ENCODE results near the gene UBE2D2. TPM values are rescaled to one million over a fixed set of nuclear protein-coding genes. Genes with fewer than 3 reads are reported as not detected.
"Not testable (repeated sequence)": the region's sequence is repeated elsewhere in the genome, so short reads cannot be mapped to it uniquely, and the experiment has no call there.

Gene UBE2D2
- total RNA-seq, 1 experiment from 2014 or later, result 193 TPM

- Histone ChIP-seq H3K4me1 (peaks cover 5% of the 10 kb centered on the region; the same call in 1 of the 2 replicates), H3K4me3 (ENCODE audit: low read depth, low read length) (no peak overlapping the region), H3K27me3 (replicated peaks; ENCODE audit: control insufficient read depth, insufficient read depth, low read length) (no peaks in the 10 kb centered on the region), H3K9me3 (no peaks in the 10 kb centered on the region), H3K36me3 (ENCODE audit: control insufficient read depth, insufficient read depth, low read length) (no peaks in the 10 kb centered on the region)
- Mint-ChIP-seq H3K27ac (ENCODE audit: unreplicated experiment) (no peak overlapping the region), H3K9me3 (ENCODE audit: unreplicated experiment) (no peaks in the 10 kb centered on the region), H3K36me3 (ENCODE audit: insufficient read depth, unreplicated experiment) (no peaks in the 10 kb centered on the region), H3K4me3 (ENCODE audit: unreplicated experiment) (no peak overlapping the region), H3K27me3 (ENCODE audit: insufficient read depth, unreplicated experiment) (no peaks in the 10 kb centered on the region), H3K4me1 (ENCODE audit: low read depth, unreplicated experiment) (no peaks in the 10 kb centered on the region)
- intact Hi-C loops (cut with micrococcal nuclease; ENCODE audit: unreplicated experiment), result no loop called here
- CTCF ChIA-PET, result no interaction called here
- POLR2A ChIA-PET, result no interaction called here
- BruUV-seq (replicated peaks), result no TSS peak
- no peak for DNase-seq
- no peak for TF ChIP-seq CTCF (IDR thresholded peaks at IDR 0.05; ENCODE audit: insufficient read depth in 1 of 2, low read depth in 1 of 2, low read length in 1 of 2, severe bottlenecking in 1 of 2, unreplicated experiment in 1 of 2)
Measured at GRCh38 chr5:139524940-139525585, 36.1 kb upstream of the UBE2D2 start.

- intact Hi-C loops (cut with micrococcal nuclease; ENCODE audit: unreplicated experiment); H3K4me1 Mint-ChIP-seq (ENCODE audit: low read depth, unreplicated experiment); BruUV-seq (replicated peaks): not testable (repeated sequence)
Measured at GRCh38 chr5:139525586-139526308, 35.4 kb upstream of the UBE2D2 start.

GRCh38 chr5:139526309-139527089, 34.6 kb upstream of the UBE2D2 start:
- intact Hi-C loops (cut with micrococcal nuclease; ENCODE audit: unreplicated experiment), result not testable (repeated sequence)

More at GRCh38 chr5:139525586-139526308, 35.4 kb upstream of the UBE2D2 start:
- H3K27me3 ChIP-seq (replicated peaks; ENCODE audit: control insufficient read depth, insufficient read depth, low read length); DNase-seq; H3K4me3 ChIP-seq (ENCODE audit: low read depth, low read length); POLR2A ChIA-PET; H3K4me3 Mint-ChIP-seq (ENCODE audit: unreplicated experiment); H3K9me3 ChIP-seq; H3K4me1 ChIP-seq; CTCF ChIA-PET; H3K27ac Mint-ChIP-seq (ENCODE audit: unreplicated experiment); H3K9me3 Mint-ChIP-seq (ENCODE audit: unreplicated experiment); H3K27me3 Mint-ChIP-seq (ENCODE audit: insufficient read depth, unreplicated experiment); H3K36me3 ChIP-seq (ENCODE audit: control insufficient read depth, insufficient read depth, low read length); H3K36me3 Mint-ChIP-seq (ENCODE audit: insufficient read depth, unreplicated experiment): not testable (repeated sequence)

GRCh38 chr5:139527090-139527470, 34.1 kb upstream of the UBE2D2 start:
- H3K27me3 Mint-ChIP-seq (ENCODE audit: insufficient read depth, unreplicated experiment); POLR2A ChIA-PET; CTCF ChIA-PET; H3K36me3 Mint-ChIP-seq (ENCODE audit: insufficient read depth, unreplicated experiment); H3K4me3 Mint-ChIP-seq (ENCODE audit: unreplicated experiment); H3K27ac Mint-ChIP-seq (ENCODE audit: unreplicated experiment); H3K4me3 ChIP-seq (ENCODE audit: low read depth, low read length); H3K27me3 ChIP-seq (replicated peaks; ENCODE audit: control insufficient read depth, insufficient read depth, low read length); intact Hi-C loops (cut with micrococcal nuclease; ENCODE audit: unreplicated experiment); BruUV-seq (replicated peaks); H3K4me1 ChIP-seq; H3K9me3 ChIP-seq; H3K4me1 Mint-ChIP-seq (ENCODE audit: low read depth, unreplicated experiment); DNase-seq; H3K36me3 ChIP-seq (ENCODE audit: control insufficient read depth, insufficient read depth, low read length): not testable (repeated sequence)
- peaks cover 11% of the 10 kb centered on the region for H3K9me3 Mint-ChIP-seq (ENCODE audit: unreplicated experiment)

More at GRCh38 chr5:139526309-139527089, 34.6 kb upstream of the UBE2D2 start:
- H3K27me3 Mint-ChIP-seq (ENCODE audit: insufficient read depth, unreplicated experiment); H3K4me1 Mint-ChIP-seq (ENCODE audit: low read depth, unreplicated experiment); H3K4me1 ChIP-seq; POLR2A ChIA-PET; BruUV-seq (replicated peaks); H3K9me3 ChIP-seq; H3K36me3 Mint-ChIP-seq (ENCODE audit: insufficient read depth, unreplicated experiment); H3K27ac Mint-ChIP-seq (ENCODE audit: unreplicated experiment); H3K4me3 Mint-ChIP-seq (ENCODE audit: unreplicated experiment); H3K9me3 Mint-ChIP-seq (ENCODE audit: unreplicated experiment); H3K36me3 ChIP-seq (ENCODE audit: control insufficient read depth, insufficient read depth, low read length); H3K4me3 ChIP-seq (ENCODE audit: low read depth, low read length); H3K27me3 ChIP-seq (replicated peaks; ENCODE audit: control insufficient read depth, insufficient read depth, low read length); DNase-seq; CTCF ChIA-PET: not testable (repeated sequence)

- POLR2A ChIA-PET; H3K9me3 ChIP-seq; DNase-seq; H3K4me1 ChIP-seq; H3K36me3 Mint-ChIP-seq (ENCODE audit: insufficient read depth, unreplicated experiment); H3K36me3 ChIP-seq (ENCODE audit: control insufficient read depth, insufficient read depth, low read length); H3K27me3 ChIP-seq (replicated peaks; ENCODE audit: control insufficient read depth, insufficient read depth, low read length); H3K4me3 ChIP-seq (ENCODE audit: low read depth, low read length); intact Hi-C loops (cut with micrococcal nuclease; ENCODE audit: unreplicated experiment); H3K27me3 Mint-ChIP-seq (ENCODE audit: insufficient read depth, unreplicated experiment); BruUV-seq (replicated peaks); CTCF ChIA-PET; H3K4me3 Mint-ChIP-seq (ENCODE audit: unreplicated experiment); H3K4me1 Mint-ChIP-seq (ENCODE audit: low read depth, unreplicated experiment); H3K27ac Mint-ChIP-seq (ENCODE audit: unreplicated experiment): not testable (repeated sequence)
- H3K9me3 Mint-ChIP-seq (ENCODE audit: unreplicated experiment), result peaks cover 11% of the 10 kb centered on the region
Measured at GRCh38 chr5:139527896-139528467, 33.2 kb upstream of the UBE2D2 start.

- H3K4me3 Mint-ChIP-seq (ENCODE audit: unreplicated experiment); H3K36me3 ChIP-seq (ENCODE audit: control insufficient read depth, insufficient read depth, low read length); intact Hi-C loops (cut with micrococcal nuclease; ENCODE audit: unreplicated experiment); H3K27me3 ChIP-seq (replicated peaks; ENCODE audit: control insufficient read depth, insufficient read depth, low read length); H3K4me3 ChIP-seq (ENCODE audit: low read depth, low read length); DNase-seq; H3K4me1 Mint-ChIP-seq (ENCODE audit: low read depth, unreplicated experiment); POLR2A ChIA-PET; H3K27ac Mint-ChIP-seq (ENCODE audit: unreplicated experiment); H3K9me3 ChIP-seq; H3K4me1 ChIP-seq; BruUV-seq (replicated peaks); CTCF ChIA-PET; H3K36me3 Mint-ChIP-seq (ENCODE audit: insufficient read depth, unreplicated experiment); H3K27me3 Mint-ChIP-seq (ENCODE audit: insufficient read depth, unreplicated experiment): not testable (repeated sequence)
- H3K9me3 Mint-ChIP-seq (ENCODE audit: unreplicated experiment), result peaks cover 11% of the 10 kb centered on the region
Measured at GRCh38 chr5:139528695-139529094, 32.4 kb upstream of the UBE2D2 start.
